GM10847 (cell line): Measurements from ENCODE around the gene RARA.

Source experiments
- POLR2A ChIP-seq: IDR thresholded peaks from 2 replicates; pipeline ENCODE4 v1.6.1; 2011; ENCODE audit not compliant: insufficient read length; ENCODE audit errors: extremely low read depth

The RARA gene

DNA sequence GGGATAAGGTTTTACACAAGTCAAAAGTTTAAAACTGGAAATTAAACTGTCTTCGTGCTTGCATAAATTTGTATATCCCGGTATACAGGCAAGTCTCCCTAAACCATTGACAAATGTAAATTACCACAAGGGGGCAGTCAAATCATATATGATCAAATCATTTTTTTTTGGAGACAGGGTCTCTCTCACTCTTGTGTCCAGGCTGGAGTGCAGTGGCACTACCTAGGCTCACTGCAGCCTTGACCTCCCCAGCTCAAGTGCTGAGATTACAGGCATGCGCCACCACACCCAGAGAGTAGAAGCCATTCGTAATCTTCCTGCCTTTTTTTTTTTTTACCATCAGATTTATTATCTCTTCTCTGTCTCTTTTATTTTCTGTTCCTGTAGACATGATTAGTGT is 90.2 kb downstream of the RARA start:
- TF ChIP-seq POLR2A, result no peak

DNA sequence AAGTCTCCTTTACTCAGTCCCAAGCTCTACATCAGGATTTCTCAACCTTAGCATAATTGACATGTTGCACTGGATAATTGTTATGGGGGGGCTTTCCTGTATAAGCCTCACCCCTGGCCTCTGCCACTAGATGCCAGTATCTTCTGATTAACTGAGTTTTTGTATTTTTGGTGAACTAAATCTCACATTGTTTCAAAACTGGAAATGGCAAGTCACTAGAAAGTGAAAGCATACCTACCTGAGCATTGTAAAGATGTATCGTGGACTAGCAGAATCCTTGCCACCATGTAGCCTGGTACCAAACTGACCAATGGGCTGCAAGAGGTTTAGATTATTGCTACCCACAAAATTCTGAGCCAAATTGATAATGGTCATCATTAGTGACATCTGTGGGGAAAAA is 93.7 kb downstream of the RARA start:
- no peak for TF ChIP-seq POLR2A

DNA sequence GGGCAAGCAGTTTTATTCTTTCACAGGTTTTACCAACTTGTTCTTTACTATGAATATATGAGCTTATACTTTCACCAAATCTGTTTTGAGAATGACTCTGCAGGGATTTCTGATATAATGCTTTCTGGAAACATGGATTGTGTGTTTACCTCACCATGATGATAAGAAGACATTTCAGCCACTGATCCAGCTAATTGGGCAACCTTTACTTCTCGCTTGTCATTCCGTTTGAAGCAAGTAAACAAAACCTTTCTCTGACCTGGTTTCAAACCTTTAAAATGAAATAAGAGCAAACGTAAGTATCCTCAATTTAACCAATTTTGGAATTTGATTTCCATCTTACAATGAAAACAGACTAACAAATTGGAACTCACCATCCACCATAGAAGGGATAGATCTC is 95.0 kb downstream of the RARA start:
- no peak for TF ChIP-seq POLR2A
